ENCODE measurements around the gene F11.

- TF ChIP-seq CTCF (IDR thresholded peaks at IDR 0.05) (no peak), POLR2A (IDR thresholded peaks at IDR 0.05) (no peak), EP300 (IDR thresholded peaks at IDR 0.05) (no peak)
These were observed 33.3 kb downstream of the F11 start for GRCh38 chr4:186299291-186299690.
